Measurements from ENCODE around the gene ZYG11B. TPM values are rescaled to one million over a fixed set of nuclear protein-coding genes. Genes with fewer than 3 reads are reported as not detected.
"Not testable (repeated sequence)": the region's sequence is repeated elsewhere in the genome, so short reads cannot be mapped to it uniquely, and the experiment has no call there.

Gene ZYG11B
- total RNA-seq, 1 donor from 2014 or later, result 33.3 TPM

DNA sequence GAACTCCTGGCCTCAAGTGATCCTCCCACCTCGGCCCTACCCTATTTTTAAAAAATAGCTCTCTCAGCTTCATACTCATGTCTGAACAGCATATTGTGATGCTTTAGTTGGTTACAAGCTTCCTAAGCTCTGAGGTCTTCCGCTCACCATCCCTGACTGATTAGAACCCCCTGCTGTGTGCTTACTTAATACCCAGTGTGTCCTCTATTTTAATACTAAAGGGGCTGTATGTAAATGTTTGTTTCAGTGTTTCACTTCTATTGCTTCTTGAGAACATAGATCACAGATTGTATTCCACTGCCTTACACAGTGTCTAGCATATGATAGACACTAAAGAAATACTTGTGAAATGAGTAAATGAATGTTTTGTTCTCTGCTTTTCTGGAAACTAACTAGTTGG lies 29.8 kb downstream of the ZYG11B start:
- DNase-seq (ENCODE audit: low spot score), result no peak

DNA sequence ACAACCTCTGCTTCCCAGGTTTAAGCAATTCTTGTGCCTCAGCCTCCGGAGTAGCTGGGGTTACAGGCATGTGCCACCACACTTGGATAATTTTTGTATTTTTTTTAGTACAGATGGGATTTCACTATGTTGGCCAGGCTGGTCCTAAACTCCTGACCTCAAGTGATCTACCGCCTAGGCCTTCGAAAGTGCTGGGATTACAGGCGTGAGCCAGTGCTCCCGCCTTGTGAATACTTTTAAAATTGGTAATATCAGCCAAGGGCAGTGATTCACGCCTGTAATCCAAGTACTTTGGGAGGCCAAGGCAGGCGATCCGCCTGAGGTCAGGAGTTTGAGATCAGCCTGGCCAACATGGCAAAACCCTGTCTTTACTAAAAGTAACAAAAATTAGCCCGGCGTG lies 33.7 kb downstream of the ZYG11B start:
- DNase-seq (ENCODE audit: low spot score), result no peak

DNA sequence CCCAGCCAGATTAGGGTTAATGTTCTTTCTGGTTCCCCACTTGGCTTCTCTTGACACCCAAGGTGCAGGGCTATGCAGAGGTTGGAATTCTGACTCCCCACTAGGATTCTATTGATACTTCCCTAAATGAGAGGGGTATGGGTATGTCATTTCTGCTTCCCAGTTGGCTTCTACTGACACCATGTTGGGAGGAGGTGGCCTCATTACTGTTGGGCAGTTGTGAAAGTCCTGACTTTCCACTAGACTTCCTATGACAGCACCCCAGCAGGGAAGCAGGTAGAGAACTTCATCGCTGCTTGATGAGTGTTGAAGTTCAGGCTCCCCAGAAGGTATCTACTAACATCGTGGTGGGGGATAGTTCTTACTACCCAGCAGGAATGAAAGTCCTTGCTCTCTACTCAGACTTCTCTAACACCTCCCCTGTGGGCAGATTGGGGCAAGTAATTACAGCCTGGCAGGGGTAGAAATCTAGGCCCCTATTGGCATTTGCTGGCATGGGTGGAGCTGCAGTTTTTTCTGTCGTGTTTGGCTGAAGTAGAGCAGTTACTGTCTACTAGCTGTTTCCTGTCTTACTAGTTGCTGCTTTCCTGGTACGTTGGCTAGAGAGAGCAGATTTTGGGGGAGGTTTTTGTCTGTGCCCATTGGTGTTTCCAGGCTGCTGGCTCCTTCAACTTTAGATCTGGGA lies 41.5 kb downstream of the ZYG11B start:
- no peak for DNase-seq (ENCODE audit: low spot score)

DNA sequence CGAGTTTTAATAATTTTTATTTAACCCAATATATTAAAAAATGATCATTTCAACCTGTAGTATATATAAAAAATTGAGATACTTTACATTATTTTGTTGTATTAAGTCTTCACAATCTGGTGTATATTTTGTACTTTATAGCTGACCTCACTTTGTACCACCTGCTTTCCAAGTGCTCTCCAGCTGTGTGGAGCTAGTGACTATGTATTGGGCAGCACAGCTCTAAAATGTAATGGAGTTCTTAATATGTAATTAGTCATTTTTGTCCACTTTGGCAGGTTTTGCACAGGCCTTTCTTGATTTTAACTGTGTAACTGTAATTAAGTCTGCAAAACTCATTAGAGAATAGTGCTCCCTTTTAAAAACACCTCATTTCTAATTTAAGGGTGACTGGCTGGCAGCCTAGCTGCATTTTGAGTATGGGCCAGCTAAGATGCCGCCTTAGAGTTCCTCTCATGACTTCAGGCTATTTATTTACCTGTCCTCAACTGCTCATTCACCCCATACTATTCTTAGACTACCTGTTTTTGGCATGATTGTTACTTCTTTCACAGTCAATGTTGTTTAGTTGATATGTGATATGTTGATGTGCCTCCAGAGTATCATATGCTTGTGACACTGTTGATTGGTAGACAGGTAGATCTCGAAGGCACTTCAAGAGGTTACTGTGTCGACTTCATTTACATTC lies 43.2 kb downstream of the ZYG11B start:
- DNase-seq (ENCODE audit: low spot score), result no peak

DNA sequence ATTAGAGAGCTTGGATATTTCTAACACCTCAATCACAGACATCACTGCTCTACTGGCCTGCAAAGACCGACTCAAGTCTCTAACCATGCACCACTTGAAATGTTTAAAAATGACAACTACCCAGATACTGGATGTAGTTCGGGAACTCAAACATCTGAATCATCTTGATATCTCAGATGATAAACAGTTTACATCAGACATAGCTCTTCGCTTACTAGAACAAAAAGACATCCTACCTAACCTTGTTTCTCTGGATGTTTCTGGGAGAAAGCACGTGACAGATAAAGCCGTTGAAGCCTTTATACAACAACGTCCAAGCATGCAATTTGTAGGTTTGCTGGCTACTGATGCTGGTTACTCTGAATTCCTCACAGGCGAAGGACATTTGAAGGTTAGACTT lies 45.1 kb downstream of the ZYG11B start:
- DNase-seq (ENCODE audit: low spot score), result no peak

DNA sequence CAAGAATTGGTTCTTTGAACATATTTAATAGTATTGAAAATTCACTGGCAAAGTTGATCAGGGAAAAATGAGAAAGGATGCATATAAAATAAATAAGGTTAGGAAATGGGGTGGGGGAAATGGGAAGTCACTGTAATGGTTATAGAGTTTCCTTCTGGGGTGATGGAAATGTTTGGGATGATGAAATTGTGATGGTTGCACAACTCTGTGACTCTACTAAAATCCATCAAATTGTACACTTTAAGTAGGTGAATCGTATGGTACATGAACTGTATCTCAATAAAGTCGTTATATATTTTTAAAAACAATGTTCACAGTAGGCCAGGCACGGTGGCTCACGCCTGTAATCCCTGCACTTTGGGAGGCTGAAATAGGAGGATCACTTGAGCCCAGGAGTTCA lies 59.9 kb downstream of the ZYG11B start:
- no peak for DNase-seq (ENCODE audit: low spot score)

DNA sequence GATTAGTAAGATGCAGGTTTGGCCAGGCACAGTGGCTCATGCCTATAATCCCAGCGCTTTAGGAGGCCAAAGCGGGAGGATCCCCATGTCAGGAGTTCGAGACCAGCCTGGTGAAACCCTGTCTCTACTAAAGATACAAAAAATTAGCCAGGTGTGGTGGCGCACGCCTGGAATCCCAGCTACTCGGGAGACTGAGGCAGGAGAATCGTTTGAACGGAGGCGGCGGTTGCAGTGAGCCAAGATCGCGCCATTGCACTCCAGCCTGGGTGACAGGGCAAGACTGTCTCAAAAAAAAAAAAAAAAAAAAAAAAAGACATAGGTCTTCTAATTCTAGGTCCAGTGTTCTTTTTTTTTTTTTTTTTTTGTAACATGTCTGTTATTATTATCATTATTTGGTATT lies 64.2 kb downstream of the ZYG11B start:
- not testable (repeated sequence) for DNase-seq (ENCODE audit: low spot score)

DNA sequence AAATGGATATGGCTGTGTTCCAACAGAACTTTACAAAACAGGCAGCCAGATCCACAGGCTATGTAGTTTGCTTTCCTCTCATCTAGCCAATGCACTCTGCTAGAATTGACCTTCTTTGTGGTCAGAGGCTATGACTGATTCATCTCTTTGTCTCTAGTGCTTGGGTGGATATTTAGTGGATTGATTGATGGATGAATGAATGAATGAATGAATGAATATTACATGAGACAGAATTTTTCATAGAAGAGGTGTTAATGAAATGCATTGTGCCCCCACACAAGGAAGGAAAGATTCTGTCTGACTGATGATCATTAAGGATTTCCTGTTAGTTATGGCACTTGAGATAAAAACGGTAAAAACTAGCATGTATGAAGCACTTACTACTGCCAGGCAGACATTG lies 65.8 kb downstream of the ZYG11B start:
- DNase-seq (ENCODE audit: low spot score), result no peak

DNA sequence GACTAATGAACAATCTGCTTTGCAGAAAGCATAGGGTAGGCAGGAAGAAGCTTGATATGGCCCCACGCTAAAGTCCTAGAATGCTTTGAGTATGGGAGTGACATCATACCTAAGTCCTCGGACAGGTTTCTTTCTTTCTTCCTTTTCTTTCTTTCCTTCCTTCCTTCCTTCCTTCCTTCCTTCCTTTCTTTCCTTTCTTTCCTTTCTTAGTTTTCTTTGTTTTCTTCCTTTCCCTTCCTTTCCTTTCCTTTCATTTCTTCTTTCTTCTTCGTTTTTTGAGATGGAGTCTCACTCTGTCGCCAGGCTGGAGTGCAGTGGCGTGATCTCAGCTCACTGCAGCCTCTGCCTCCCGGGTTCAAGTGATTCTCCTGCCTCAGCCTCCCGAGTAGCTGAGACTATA lies 67.5 kb downstream of the ZYG11B start:
- not testable (repeated sequence) for DNase-seq (ENCODE audit: low spot score)

DNA sequence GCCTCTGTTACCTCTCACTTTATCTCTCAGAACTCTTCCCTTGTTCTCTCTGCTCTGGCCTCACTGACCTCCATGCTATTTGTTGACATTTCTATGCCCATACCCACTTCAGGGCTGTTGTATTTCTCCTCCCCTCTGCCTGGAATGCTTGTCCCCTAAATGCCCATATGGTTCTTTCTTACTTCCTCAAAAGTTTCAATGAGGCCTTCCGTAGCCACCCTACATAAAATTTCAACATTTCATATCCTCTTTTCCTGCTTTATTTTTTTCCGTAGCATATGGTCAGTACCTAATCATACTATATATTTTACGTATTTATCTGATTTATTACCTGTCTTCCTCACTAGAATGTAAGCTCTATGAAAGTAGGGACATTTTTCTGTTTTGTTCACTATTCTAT lies 69.2 kb downstream of the ZYG11B start:
- no peak for DNase-seq (ENCODE audit: low spot score)

DNA sequence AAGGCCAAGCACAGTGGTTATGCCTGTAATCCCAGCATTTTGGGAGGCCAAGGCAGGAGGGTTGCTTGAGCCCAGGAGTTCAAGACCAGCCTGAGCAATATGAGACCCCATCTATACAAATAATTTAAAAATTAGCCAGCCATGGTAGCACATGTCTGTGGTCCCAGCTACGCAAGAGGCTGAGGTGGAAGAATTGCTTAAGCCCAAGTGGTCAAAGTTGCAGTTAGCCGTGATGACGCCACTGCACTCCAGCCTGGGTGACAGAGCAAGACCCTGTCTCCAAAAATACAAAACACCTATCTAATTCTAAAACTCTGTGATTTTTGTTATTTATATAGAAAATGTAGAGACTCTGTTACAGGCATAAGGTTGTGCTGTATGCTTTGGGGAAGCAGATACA lies 72.1 kb downstream of the ZYG11B start:
- no peak for DNase-seq (ENCODE audit: low spot score)

DNA sequence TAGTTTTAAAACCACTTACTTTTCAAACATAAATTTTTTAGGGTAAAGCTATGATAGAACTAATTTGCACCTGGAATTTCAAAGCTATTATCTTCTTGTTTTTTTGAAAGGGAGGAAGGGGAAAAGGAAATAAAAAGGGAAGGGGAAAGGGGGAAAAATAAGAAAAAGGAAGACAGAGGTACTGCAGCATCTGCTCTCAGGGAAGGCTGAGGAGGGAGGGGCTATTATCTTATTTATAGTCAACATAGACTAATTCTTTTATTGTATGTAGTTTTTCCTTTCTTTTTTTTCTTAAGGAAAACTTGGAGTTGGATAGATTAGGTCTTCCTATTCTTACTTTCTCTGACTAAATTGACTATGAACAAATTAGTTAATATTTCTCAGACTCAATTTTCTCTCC lies 74.8 kb downstream of the ZYG11B start:
- no peak for DNase-seq (ENCODE audit: low spot score)

DNA sequence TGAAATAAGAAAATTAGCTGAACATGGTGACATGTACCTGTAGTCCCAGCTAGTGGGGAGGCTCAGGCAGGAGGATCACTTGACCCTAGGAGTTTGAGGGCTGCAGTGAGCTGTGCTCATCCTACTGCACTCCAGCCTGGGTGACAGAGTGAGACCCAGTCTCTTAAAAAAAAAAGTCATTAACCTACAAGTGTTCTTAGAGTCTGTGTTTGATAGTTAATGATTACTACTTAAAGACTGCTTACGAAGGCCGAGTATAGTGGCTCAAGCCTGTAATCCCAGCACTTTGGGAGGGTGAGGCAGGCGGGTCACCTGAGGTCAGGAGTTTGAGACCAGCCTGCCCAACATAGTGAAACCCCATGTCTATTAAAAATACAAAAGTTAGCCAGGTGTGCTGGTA lies 77.8 kb downstream of the ZYG11B start:
- DNase-seq (ENCODE audit: low spot score), result not testable (repeated sequence)

DNA sequence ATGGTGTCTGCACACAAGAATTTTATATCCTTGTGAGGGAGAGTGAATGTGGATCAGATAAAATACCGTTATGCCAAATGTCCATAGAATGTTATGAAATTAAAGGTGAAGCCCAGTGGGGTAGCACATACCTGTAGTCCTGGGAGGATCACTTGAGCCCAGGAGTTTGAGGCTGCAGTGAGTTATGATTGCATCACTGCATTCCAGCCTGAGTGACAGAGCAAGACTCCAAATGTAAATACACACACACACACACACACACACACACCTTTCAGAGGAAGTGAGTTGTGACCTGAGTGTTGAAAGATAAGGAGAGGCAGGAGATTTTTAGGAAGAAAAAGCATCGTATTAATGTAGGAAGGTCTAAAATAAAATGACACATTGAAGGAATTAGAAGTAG lies 88.2 kb downstream of the ZYG11B start:
- DNase-seq (ENCODE audit: low spot score), result no peak

DNA sequence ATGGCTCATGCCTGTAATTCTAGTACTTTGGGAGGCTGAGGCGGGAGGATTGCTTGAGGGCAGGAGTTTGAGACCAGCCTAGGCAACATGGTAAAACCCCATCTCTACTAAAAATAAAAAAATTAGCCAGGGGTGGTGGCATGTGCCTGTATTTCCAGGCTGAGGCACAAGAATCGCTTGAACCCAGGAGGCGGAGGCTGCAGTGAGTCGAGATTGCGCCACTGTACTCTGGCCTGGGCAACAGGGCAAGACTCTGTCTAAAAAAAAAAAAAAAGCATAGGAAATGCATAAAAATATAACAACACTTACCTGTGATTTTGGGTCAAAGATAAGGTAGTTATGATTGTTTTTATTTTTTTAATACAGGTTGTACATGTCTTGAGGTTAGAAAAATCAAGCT lies 94.6 kb downstream of the ZYG11B start:
- DNase-seq (ENCODE audit: low spot score), result not testable (repeated sequence)

DNA sequence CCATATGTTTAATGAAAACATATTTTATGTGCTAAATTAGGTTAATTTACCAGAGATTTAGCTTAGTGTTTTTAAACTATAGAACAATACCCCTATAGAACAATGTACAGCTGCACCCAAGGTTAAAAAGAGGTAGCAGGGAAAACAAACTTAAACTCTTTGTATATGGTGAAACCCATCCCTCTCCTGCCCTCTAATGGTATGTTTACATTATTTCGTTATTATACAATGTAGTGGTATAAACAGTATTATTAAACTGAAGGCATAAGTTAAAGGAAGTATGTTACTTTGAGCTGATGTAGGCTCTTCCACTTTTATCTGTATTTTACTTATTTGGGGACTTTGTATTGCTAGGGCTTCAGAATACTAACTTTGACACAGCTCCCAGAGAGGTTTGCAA lies 99.6 kb downstream of the ZYG11B start:
- DNase-seq (ENCODE audit: low spot score), result no peak

DNA sequence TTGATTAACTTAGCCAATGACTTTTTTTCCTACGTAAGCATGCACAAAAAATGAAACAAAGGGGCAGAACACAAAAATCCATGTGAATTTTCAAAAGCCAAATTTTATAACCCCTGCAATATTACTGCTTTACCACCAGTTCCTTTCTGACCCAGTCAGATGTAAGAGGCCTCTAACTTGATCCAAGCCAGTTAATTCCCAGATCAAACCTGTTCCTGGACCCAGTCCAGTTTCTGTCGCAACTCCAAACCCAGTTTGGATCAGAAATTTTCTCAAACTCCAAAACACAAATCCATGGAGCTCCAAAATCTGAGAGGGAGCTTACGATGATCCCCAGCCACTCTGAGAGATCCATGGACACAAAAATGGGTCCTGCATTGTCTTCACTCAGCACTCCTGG lies 108.5 kb downstream of the ZYG11B start:
- no peak for DNase-seq (ENCODE audit: low spot score)

DNA sequence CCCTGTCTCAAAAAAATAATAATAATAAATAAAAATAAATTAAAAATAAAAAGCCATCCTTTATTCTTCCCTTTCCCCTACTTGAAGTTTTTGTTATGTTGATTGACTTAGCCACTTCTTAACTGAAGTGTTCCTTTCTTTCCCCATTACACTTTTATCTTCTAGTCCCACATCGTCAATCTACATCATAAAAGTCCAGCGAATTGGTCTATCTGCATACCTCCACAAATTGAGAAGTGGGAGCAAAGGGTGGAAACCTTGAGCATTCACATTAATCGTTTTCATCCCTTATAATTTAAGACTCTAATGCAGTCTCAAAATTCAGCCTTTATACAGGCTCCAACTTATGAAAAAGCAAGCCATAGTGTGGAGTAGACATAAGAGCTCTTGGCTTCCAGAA lies 109.8 kb downstream of the ZYG11B start:
- no peak for DNase-seq (ENCODE audit: low spot score)

DNA sequence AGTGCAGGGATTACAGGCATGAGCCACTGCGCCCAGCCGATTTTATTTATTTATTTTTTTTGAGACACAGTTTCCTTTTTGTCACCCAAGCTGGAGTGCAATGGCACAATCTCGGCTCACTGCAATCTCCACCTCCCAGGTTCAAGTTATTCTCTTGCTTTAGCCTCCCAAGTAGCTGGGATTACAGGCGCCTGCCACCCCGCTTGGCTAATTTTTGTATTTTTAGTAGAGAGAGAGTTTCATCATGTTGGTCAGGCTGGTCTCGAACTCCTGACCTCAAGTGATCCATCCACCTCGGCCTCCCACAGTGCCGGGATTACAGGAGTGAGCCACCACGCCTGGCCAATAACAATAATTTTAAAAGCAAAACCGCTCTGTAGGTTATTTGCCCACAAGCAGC lies 112.9 kb downstream of the ZYG11B start:
- DNase-seq (ENCODE audit: low spot score), result not testable (repeated sequence)

DNA sequence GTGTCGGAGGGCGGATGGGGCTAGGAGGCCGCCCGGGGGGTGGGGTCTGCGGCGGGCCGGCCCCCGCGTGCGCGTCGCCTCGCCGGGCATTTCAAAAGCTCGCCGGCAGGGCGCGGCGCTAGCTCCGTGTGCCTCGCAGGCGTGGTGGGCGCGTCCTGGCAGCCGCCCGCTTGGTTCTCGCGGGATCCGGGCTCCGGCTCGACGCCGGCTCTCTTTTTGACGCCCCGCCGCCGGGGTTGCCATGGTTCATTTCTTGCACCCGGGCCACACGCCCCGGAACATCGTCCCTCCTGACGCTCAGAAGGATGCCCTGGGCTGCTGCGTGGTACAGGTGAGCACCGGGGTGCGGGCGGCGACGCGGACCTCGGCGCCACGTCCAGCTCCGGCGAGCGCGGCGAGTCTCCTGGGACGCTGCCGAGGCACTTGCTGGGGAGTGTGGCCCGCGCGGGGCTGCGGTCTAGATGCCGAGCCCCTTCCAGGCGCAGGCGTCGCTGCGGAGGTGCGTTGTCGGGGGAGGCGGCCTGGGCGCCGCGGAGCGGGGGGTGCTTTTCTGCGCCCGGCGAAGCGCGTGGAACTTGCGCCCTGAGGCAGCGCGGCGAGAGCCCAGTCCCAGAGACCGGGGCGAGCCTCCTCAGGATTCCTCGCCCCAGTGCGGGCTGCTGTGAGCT lies 116.5 kb downstream of the ZYG11B start, which contains the start of gene ZYG11A:
Gene ZYG11A, plus strand, starts transcription at position 118 of the 668 bp plus-strand sequence. Its CDS starts 124 bp downstream, at position 242.
- DNase-seq (ENCODE audit: low spot score), result peak; percentile 50

DNA sequence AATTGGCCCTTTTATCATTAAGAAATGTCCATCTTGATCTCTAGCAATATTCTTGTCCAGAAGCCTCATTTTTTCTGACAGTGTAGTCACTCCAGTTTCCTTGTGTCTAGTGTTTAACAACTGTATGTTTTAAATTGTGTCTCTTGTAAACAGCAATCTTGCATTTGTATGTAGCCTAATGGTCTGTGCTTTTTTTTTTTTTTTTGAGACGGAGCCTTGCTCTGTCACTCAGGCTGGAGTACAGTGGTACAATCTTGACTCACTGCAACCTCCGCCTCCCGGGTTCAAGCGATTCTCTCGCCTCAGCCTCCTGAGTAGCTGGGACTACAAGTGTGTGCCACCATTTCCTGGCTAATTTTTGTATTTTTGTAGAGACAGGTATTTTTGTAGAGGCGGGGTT lies 118.9 kb downstream of the ZYG11B start:
- not testable (repeated sequence) for DNase-seq (ENCODE audit: low spot score)

DNA sequence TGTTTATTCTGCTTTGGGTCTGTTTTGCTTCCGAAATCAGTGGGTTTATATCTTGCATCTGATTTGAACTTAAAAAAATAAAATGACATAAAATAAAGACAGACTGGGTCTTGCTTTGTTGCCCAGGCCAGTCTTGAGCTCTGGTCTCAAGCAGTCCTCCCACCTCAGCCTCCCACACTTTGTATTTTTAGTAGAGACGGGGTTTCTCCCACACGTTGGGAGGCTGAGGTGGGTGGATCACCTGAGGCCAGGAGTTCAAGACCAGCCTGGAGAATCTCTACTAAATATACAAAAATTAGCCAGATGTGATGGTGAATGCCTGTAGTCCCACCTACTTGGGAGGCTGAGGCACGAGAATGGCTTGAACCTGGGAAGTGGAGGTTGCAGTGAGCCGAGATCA lies 122.2 kb downstream of the ZYG11B start:
- no peak for DNase-seq (ENCODE audit: low spot score)

DNA sequence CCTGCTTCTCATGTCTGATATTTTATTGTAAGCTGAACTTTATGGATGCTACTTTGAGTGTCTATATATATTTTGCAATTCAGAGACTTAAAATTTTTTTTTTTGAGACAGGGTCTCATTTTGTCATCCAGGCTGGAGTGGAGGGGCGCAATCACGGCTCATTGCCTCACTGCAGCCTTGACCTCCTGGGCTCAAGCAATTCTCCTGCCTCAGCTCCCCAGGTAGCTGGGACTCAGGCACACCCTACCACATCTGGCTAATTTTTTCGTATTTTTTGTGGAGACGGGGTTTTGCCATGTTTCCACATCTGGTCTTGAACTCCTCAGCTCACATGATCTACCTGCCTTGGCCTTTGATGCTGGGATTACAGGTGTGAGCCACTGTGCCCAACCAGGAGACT lies 124.7 kb downstream of the ZYG11B start:
- no peak for DNase-seq (ENCODE audit: low spot score)
